Measurements from ENCODE around the gene CFAP46. TPM values are rescaled to one million over a fixed set of nuclear protein-coding genes. Genes with fewer than 3 reads are reported as not detected.

CFAP46 gene
- polyA plus RNA-seq, 3 donors = 0.07 TPM; not detected in 2

DNA sequence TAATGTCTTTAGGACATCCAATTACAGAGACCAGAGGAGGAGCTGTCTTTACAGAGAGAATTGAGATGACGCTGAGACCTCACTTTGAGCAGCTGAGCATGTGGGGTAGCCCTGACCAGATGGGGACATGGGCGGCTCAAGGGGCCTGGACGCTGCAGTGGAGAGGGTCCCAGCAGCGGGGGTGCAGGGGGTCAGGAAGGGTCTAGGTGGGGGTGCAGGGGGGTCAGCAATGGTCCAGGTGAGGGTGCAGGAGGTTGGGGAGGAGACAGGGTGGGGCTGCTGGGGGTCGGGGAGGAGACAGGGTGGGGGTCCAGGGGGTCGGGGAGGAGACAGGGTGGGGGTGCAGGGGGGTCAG lies 43.2 kb upstream of the CFAP46 start:
- Histone ChIP-seq H2AFZ (ENCODE audit: insufficient read depth, low read depth, low read length, poor library complexity, severe bottlenecking) (no peak overlapping the region), H3K9me3 (replicated peaks in 1 of 2; ENCODE audit: control insufficient read depth in 1 of 2, insufficient read depth in 1 of 2, low read length in 2 of 2) (no peaks in the 10 kb centered on the region), H3K4me3 (replicated peaks in 1 of 3; ENCODE audit: low read depth in 2 of 3, low read length in 3 of 3) (no peak overlapping the region), H4K20me1 (ENCODE audit: insufficient read depth, low read length) (no peaks in the 10 kb centered on the region), H3K36me3 (replicated peaks in 1 of 2; ENCODE audit: control insufficient read depth in 1 of 2, insufficient read depth in 2 of 2, low read length in 2 of 2) (no peaks in the 10 kb centered on the region), H3K4me2 (replicated peaks; ENCODE audit: extremely low read depth, low read length, poor library complexity, severe bottlenecking) (no peak overlapping the region), H3K9ac (ENCODE audit: insufficient read depth, low read length, poor library complexity, severe bottlenecking) (no peak overlapping the region), H3K27ac (ENCODE audit: low read depth in 1 of 2, low read length in 2 of 2) (no peak overlapping the region), H3K4me1 (ENCODE audit: control insufficient read depth in 1 of 2, insufficient read depth in 2 of 2, low read length in 2 of 2) (no peaks in the 10 kb centered on the region), H3K79me2 (ENCODE audit: insufficient read depth, low read length) (no peaks in the 10 kb centered on the region), H3K27me3 (ENCODE audit: control insufficient read depth in 2 of 2, insufficient read depth in 2 of 2, low read length in 2 of 2) (peaks cover 0 to 5% of the 10 kb centered on the region in 2 donors)
- Mint-ChIP-seq H3K9me3 (no peaks in the 10 kb centered on the region), H3K4me1 (peaks cover 2% of the 10 kb centered on the region), H3K4me3 (no peak overlapping the region), H3K27ac (no peak overlapping the region), H3K27me3 (ENCODE audit: low read depth in 3 of 3) (peaks cover 3 to 19% (median 9%) of the 10 kb centered on the region in 3 donors), H3K36me3 (no peaks in the 10 kb centered on the region)
- intact Hi-C loops (cut with micrococcal nuclease) = no loop called here
- TF ChIP-seq, protein P1, sequence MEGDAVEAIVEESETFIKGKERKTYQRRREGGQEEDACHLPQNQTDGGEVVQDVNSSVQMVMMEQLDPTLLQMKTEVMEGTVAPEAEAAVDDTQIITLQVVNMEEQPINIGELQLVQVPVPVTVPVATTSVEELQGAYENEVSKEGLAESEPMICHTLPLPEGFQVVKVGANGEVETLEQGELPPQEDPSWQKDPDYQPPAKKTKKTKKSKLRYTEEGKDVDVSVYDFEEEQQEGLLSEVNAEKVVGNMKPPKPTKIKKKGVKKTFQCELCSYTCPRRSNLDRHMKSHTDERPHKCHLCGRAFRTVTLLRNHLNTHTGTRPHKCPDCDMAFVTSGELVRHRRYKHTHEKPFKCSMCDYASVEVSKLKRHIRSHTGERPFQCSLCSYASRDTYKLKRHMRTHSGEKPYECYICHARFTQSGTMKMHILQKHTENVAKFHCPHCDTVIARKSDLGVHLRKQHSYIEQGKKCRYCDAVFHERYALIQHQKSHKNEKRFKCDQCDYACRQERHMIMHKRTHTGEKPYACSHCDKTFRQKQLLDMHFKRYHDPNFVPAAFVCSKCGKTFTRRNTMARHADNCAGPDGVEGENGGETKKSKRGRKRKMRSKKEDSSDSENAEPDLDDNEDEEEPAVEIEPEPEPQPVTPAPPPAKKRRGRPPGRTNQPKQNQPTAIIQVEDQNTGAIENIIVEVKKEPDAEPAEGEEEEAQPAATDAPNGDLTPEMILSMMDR (IDR thresholded peaks at IDR 0.05) = no peak
- no peak for DNase-seq
- WGBS (ENCODE audit: insufficient coverage) = 82% methylated on average over 2 of the region's 6 CpGs

DNA sequence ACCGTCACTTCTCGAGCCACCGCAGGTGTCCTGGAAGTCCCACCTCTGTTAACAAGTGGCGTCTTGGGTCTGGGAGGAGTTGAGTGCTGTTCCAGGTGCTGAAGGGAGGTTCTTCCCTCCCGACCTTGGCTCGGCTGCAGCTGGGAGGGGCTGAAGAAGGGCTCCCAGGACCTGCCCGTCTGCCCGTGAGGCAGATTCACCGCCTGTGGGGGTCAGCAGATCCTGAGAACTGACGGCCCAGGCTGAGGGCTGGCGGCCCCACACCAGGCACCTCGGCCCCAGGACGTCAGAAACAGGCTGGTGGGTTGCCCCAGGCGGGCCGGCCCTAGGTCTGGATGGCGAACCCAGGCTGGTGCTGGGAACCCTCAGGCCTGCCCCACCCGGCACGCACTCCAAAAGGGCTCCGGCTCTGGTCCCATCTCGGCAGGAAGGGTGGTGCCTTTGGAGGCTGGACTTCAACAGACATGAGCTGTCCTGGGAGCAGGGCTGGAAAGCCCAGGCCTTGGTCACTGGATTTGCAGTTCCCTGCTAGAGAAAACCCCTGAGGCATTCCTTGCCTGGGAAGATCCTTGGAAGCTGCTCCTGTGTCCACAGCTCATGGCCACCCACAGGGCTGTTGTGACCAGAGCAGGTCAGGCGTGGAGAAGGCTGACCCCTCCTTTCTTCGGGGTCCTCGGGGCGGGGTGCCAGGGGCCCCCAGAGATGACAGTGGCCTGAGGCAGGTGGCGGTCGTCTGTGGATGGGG lies 42.6 kb upstream of the CFAP46 start:
- TF ChIP-seq, protein P1 (IDR thresholded peaks at IDR 0.05) = no peak
- H2AFZ ChIP-seq (ENCODE audit: insufficient read depth, low read depth, low read length, poor library complexity, severe bottlenecking) = no peak overlapping the region
- no peaks in the 10 kb centered on the region for H3K36me3 ChIP-seq (replicated peaks in 1 of 2; ENCODE audit: control insufficient read depth in 1 of 2, insufficient read depth in 2 of 2, low read length in 2 of 2)
- no peak for DNase-seq
- Mint-ChIP-seq H3K27ac (no peak overlapping the region), H3K27me3 (ENCODE audit: low read depth in 3 of 3) (peaks cover 3 to 19% (median 9%) of the 10 kb centered on the region in 3 donors), H3K9me3 (no peaks in the 10 kb centered on the region), H3K4me3 (no peak overlapping the region), H3K36me3 (no peaks in the 10 kb centered on the region), H3K4me1 (peaks cover 2% of the 10 kb centered on the region)
- H3K4me1 ChIP-seq (ENCODE audit: control insufficient read depth in 1 of 2, insufficient read depth in 2 of 2, low read length in 2 of 2) = no peaks in the 10 kb centered on the region
- intact Hi-C loops (cut with micrococcal nuclease) = no loop called here
- no peak overlapping the region for H3K27ac ChIP-seq (ENCODE audit: low read depth in 1 of 2, low read length in 2 of 2)
- no peak overlapping the region for H3K4me2 ChIP-seq (replicated peaks; ENCODE audit: extremely low read depth, low read length, poor library complexity, severe bottlenecking)
- no peaks in the 10 kb centered on the region for H3K79me2 ChIP-seq (ENCODE audit: insufficient read depth, low read length)
- no peaks in the 10 kb centered on the region for H4K20me1 ChIP-seq (ENCODE audit: insufficient read depth, low read length)
- H3K27me3 ChIP-seq (ENCODE audit: control insufficient read depth in 2 of 2, insufficient read depth in 2 of 2, low read length in 2 of 2) = peaks cover 0 to 5% of the 10 kb centered on the region in 2 donors
- no peak overlapping the region for H3K4me3 ChIP-seq (replicated peaks in 1 of 3; ENCODE audit: low read depth in 2 of 3, low read length in 3 of 3)
- WGBS (ENCODE audit: insufficient coverage) = 57% methylated on average over 25 of the region's 26 CpGs
- H3K9ac ChIP-seq (ENCODE audit: insufficient read depth, low read length, poor library complexity, severe bottlenecking) = no peak overlapping the region
- no peaks in the 10 kb centered on the region for H3K9me3 ChIP-seq (replicated peaks in 1 of 2; ENCODE audit: control insufficient read depth in 1 of 2, insufficient read depth in 1 of 2, low read length in 2 of 2)

Measured in CD14-positive monocyte (primary cell).